C4-2B (cell line): ENCODE data around the gene ZNF556.

Source experiments
- ZFX ChIP-seq: fragments of 450-650 bp; IDR thresholded peaks from 2 replicates; pipeline ENCODE4 v1.6.1; 2017
- TF ChIP-seq, protein P1 (sequence below): fragments of 450-650 bp; conservative IDR thresholded peaks from 2 replicates; pipeline ENCODE4 v1.5.1; 2017; ENCODE audit warnings: mild to moderate bottlenecking

DNA sequence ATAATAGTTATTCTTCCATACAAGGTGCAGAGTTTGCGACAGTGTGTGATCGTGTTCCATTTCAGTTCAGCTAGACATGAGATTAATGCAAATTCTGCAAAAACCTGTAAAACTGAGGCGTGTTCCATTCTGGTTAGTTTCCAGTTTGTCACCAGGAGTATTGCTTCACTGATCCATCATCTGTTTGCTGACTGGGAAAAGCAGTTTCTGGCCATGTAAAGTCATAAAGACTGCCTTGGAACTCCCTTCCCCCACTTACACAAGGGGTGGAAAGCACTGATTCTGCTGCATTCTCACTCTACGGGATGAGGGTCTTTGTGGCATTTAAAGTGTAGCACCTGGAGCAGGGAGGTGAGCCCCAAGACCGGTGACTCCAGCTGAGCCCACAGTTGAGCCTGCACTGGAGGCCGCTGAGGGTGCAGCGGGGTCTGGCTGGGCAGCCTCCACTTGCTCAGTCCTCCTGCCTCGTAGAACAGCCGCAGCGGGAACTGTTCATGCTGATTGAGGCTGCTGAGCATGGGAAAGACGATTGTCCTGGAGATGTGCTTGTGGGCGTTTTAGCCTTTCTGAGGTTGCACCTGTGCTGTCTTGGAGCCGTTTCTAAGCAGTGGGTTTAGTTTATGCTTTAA, 35.6 kb downstream of the ZNF556 start:
- TF ChIP-seq, protein P1, sequence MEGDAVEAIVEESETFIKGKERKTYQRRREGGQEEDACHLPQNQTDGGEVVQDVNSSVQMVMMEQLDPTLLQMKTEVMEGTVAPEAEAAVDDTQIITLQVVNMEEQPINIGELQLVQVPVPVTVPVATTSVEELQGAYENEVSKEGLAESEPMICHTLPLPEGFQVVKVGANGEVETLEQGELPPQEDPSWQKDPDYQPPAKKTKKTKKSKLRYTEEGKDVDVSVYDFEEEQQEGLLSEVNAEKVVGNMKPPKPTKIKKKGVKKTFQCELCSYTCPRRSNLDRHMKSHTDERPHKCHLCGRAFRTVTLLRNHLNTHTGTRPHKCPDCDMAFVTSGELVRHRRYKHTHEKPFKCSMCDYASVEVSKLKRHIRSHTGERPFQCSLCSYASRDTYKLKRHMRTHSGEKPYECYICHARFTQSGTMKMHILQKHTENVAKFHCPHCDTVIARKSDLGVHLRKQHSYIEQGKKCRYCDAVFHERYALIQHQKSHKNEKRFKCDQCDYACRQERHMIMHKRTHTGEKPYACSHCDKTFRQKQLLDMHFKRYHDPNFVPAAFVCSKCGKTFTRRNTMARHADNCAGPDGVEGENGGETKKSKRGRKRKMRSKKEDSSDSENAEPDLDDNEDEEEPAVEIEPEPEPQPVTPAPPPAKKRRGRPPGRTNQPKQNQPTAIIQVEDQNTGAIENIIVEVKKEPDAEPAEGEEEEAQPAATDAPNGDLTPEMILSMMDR, result no peak
- no peak for TF ChIP-seq ZFX
